HAP-1 (cell line): ENCODE data around the gene ZAR1.

Source experiments
- DNase-seq, 2 experiments: peaks; one replicate each; pipeline ENCODE4 v3.0.0-alpha.2; 2016 to 2020; ENCODE audit warnings: low spot score in 2 of 2
- H3K27me3 ChIP-seq: fragments of 250-450 bp; sonication (Bioruptor Pico); 2 replicates; pipeline ENCODE4 v1.5.1; 2020; ENCODE audit warnings: low read depth, mild to moderate bottlenecking, moderate library complexity
- H3K36me3 ChIP-seq: fragments of 250-450 bp; sonication (Bioruptor Pico); replicated peaks from 2 replicates; pipeline ENCODE4 v1.5.1; 2020; ENCODE audit warnings: mild to moderate bottlenecking
- H3K4me1 ChIP-seq: fragments of 250-450 bp; sonication (Bioruptor Pico); 2 replicates; pipeline ENCODE4 v1.5.1; 2020; ENCODE audit warnings: mild to moderate bottlenecking
- H3K4me3 ChIP-seq: fragments of 250-450 bp; sonication (Bioruptor Pico); 2 replicates; pipeline ENCODE4 v1.5.1; 2020; ENCODE audit warnings: mild to moderate bottlenecking, moderate library complexity
- H3K9me3 ChIP-seq: fragments of 250-450 bp; sonication (Bioruptor Pico); 2 replicates; pipeline ENCODE4 v1.5.1; 2020; ENCODE audit warnings: mild to moderate bottlenecking, moderate library complexity
- in situ Hi-C: fragments of 300-500 bp; cut with MboI; formaldehyde crosslinking; loops from 3 replicates; pipeline ENCODE4 v1.14.3; 2020; ENCODE audit warnings: low sequenced_read_pairs, inconsistent platforms, mixed read lengths

ZAR1 gene

DNA sequence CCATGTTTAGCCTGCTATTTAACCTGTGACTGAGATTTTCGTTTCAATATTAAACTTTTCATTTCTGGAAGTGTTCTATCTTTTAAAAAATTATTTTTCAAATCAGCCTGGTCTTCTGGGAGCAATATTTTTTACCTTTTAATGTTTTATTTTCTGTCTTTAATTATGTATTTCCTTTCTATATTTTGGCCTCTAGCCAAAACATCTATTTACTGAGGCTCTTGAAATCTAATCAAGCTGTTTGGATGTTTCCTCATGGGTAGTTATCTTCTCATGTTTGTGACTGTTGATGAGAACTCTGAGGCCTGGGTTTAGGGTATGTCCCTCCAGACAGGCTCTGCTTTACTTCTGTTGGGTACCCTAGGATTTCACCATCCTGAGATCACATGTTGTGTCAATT, 17.3 kb upstream of the ZAR1 start:
- no peaks in the 10 kb centered on the region for H3K36me3 ChIP-seq
- DNase-seq: no peak
- H3K4me1 ChIP-seq: no peaks in the 10 kb centered on the region
- in situ Hi-C loops: loop anchor here (25.0 kb wide), 1 partner anchor 490 kb away; no protein-coding TSS in a partner anchor
- H3K9me3 ChIP-seq: no peaks in the 10 kb centered on the region
- no peaks in the 10 kb centered on the region for H3K27me3 ChIP-seq
- H3K4me3 ChIP-seq: no peak overlapping the region

- no peaks in the 10 kb centered on the region for H3K9me3 ChIP-seq
- no peaks in the 10 kb centered on the region for H3K27me3 ChIP-seq
- in situ Hi-C loops: no loop called here
- no peak for DNase-seq
- no peaks in the 10 kb centered on the region for H3K4me1 ChIP-seq
- no peaks in the 10 kb centered on the region for H3K36me3 ChIP-seq
- H3K4me3 ChIP-seq: no peak overlapping the region
Observed at GRCh38 chr4:48475770-48476169, 14.3 kb upstream of the ZAR1 start.

DNA sequence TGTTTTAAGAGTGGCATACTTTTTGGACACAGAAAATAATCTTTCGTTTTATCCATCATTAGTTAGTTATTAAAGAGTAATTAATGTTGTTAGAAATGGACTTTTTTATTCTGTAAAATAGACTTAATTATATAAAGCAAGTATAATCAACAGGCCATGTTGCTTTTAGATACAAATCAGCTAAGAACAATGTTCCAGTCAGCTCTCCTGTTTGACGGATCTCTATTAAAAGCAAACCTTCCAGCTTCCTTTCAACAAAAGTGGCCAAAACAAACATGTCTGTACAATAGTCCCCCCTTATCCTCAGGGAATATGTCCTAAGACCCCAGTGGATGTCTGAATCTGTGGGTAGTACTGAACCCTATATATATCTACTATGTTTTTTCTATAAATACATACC, 11.8 kb upstream of the ZAR1 start:
- no peak overlapping the region for H3K4me3 ChIP-seq
- in situ Hi-C loops: no loop called here
- no peaks in the 10 kb centered on the region; the same call in 1 of the 2 replicates for H3K4me1 ChIP-seq
- DNase-seq: no peak
- no peaks in the 10 kb centered on the region for H3K9me3 ChIP-seq
- H3K36me3 ChIP-seq: no peaks in the 10 kb centered on the region
- no peaks in the 10 kb centered on the region for H3K27me3 ChIP-seq

GRCh38 chr4:48481581-48481980, 8.5 kb upstream of the ZAR1 start:
- Histone ChIP-seq H3K9me3 (no peaks in the 10 kb centered on the region), H3K4me1 (peaks cover 4% of the 10 kb centered on the region; the same call in 1 of the 2 replicates), H3K36me3 (no peaks in the 10 kb centered on the region), H3K27me3 (no peaks in the 10 kb centered on the region), H3K4me3 (no peak overlapping the region)
- in situ Hi-C loops: no loop called here
- DNase-seq: no peak

DNA sequence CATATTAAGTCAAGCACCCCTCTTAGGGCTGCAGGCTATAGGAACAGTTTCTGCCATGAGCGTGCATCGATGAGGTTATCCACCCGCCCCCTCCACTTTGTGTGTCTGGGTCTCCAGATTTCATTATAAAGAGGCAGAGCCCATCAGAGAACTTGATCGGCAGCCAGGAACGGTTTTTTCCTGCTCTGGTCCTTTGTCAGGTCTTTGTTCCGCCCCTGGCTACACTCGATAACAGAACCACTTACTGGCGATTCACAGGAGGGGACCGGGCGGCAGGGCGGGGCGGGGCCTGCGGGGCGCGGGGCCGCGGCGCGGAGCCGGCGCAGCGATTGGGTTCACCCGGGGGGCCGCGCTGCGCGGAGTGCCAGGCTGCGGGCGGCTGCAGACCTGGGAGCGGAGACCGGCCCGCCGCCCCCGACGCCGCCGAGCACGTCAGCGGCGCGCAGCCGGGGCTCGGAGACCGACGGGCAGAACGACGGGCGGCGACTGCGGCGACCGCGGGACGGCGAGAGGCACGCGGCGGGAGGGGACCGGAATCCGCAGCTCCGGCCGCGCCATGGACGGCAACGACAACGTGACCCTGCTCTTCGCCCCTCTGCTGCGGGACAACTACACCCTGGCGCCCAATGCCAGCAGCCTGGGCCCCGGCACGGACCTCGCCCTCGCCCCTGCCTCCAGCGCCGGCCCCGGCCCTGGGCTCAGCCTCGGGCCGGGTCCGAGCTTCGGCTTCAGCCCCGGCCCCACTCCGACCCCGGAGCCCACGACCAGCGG, 6.9 kb upstream of the ZAR1 start, which contains the start of gene SLC10A4:
Gene SLC10A4 (plus strand): TSS at position 338 of the 771 bp plus-strand sequence. CDS start 219 bp downstream, at position 557.
- peak; percentile 83 to 84 for DNase-seq
- Histone ChIP-seq H3K36me3 (peaks cover 9% of the 10 kb centered on the region), H3K27me3 (no peaks in the 10 kb centered on the region), H3K9me3 (no peaks in the 10 kb centered on the region), H3K4me1 (peaks cover 4% of the 10 kb centered on the region; the same call in 1 of the 2 replicates), H3K4me3 (peak within 1 kb of the TSS; percentile 47)
- in situ Hi-C loops: no loop called here

- in situ Hi-C loops: no loop called here
- DNase-seq: peak in 1 of 2 experiments; percentile 48
- peak overlapping the region; percentile 47 for H3K4me3 ChIP-seq
- H3K9me3 ChIP-seq: no peaks in the 10 kb centered on the region
- no peaks in the 10 kb centered on the region for H3K27me3 ChIP-seq
- peaks cover 17% of the 10 kb centered on the region for H3K36me3 ChIP-seq
- H3K4me1 ChIP-seq: peaks cover 4% of the 10 kb centered on the region; the same call in 1 of the 2 replicates
Observed at GRCh38 chr4:48483777-48484493, 6.1 kb upstream of the ZAR1 start.

GRCh38 chr4:48484494-48485168, 5.4 kb upstream of the ZAR1 start:
- in situ Hi-C loops: no loop called here
- H3K4me3 ChIP-seq: peak overlapping the region; percentile 47
- no peaks in the 10 kb centered on the region for H3K9me3 ChIP-seq
- H3K36me3 ChIP-seq: peaks cover 24% of the 10 kb centered on the region
- H3K4me1 ChIP-seq: peaks cover 4% of the 10 kb centered on the region; the same call in 1 of the 2 replicates
- DNase-seq: peak; percentile 27 to 59
- no peaks in the 10 kb centered on the region for H3K27me3 ChIP-seq

DNA sequence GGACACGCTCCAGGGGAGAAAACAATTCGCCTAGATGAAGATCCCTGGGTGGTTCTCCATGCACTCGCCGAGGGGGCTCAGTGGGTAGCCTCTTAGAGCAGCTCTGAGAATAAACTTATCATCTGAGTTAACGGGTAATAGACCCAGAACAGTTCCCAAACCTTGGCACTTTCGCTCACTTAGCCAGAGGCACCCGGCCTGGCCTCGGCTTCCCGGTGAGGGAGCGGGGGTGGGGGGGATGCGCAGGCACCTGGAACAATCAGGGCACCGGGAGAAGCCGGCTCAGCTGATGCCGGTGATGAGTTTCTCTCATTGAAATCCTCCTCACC, 405 bp upstream of the ZAR1 start:
- Histone ChIP-seq H3K27me3 (no peaks in the 10 kb centered on the region), H3K9me3 (no peaks in the 10 kb centered on the region), H3K4me1 (peaks cover 4% of the 10 kb centered on the region; the same call in 1 of the 2 replicates), H3K4me3 (no peak overlapping the region), H3K36me3 (peaks cover 41% of the 10 kb centered on the region)
- no peak for DNase-seq
- in situ Hi-C loops: no loop called here

- peaks cover 41% of the 10 kb centered on the region for H3K36me3 ChIP-seq
- H3K27me3 ChIP-seq: no peaks in the 10 kb centered on the region
- DNase-seq: no peak
- H3K9me3 ChIP-seq: no peaks in the 10 kb centered on the region
- H3K4me3 ChIP-seq: no peak overlapping the region
- H3K4me1 ChIP-seq: no peaks in the 10 kb centered on the region; the same call in 1 of the 2 replicates
- in situ Hi-C loops: no loop called here
Observed at GRCh38 chr4:48490680-48491513, 845 bp downstream of the ZAR1 start.

GRCh38 chr4:48491514-48492176, 1.6 kb downstream of the ZAR1 start:
- H3K9me3 ChIP-seq: no peaks in the 10 kb centered on the region
- no peaks in the 10 kb centered on the region for H3K27me3 ChIP-seq
- in situ Hi-C loops: no loop called here
- H3K4me1 ChIP-seq: no peaks in the 10 kb centered on the region
- peaks cover 41% of the 10 kb centered on the region for H3K36me3 ChIP-seq
- no peak overlapping the region for H3K4me3 ChIP-seq
- no peak for DNase-seq

DNA sequence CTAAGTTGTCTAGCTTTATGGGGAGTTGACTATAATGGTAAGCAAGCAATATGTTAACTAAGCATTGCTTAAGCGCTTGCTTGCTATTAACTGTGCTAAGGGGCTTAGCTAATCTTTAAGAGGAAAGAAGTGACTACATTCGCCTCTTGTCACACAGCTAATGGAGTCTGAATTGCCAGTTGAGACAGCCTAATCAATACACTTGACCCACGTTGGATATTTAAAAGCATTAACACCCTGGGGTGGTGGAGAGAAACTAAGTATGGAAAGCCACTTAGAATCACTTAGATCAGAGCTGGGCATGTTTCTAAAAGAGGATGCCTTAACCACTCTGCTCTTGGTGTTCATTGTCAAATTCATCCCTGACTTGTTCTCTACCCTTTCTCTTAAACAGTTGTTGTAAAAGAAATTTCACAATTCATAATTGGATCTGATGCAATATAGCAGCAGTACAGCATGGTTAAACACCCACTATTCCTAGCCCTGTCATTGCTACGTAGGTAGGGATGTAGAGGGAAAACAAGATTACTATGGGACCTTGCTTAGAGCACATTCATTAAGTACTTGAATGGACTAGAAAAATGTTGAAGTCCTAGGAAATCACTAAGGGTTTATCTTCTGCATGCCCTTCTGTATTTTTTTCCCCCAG, 3.5 kb downstream of the ZAR1 start:
- Histone ChIP-seq H3K4me3 (no peak overlapping the region), H3K36me3 (peaks cover 32% of the 10 kb centered on the region), H3K27me3 (no peaks in the 10 kb centered on the region), H3K9me3 (no peaks in the 10 kb centered on the region), H3K4me1 (peaks cover 3% of the 10 kb centered on the region)
- in situ Hi-C loops: no loop called here
- DNase-seq: no peak

DNA sequence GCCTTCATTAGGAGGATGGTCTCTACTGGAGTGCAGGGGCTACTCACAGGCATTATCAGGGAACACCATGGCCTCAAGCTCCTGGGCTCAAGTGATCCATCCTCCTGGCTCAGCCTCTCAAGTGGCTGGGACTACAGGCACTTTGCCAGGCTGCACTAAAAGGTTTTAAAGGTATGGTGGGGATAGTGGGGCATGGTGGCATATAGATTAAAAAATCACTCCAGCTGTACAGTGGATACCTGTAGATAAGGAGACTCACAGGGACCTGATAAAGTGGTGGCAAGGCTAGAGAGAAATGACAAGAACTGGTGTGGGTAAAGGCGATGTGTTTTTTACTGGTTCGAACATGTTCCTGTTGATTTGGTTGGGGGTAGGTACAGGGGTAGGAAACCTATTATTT, 5.9 kb downstream of the ZAR1 start:
- DNase-seq: no peak
- Histone ChIP-seq H3K36me3 (peaks cover 20% of the 10 kb centered on the region), H3K9me3 (no peaks in the 10 kb centered on the region), H3K27me3 (no peaks in the 10 kb centered on the region), H3K4me1 (peaks cover 12% of the 10 kb centered on the region), H3K4me3 (no peak overlapping the region)
- in situ Hi-C loops: no loop called here
